GM19395 (cell line): ENCODE measurements around the gene NCK1.
"Not testable (repeated sequence)": the region's sequence is repeated elsewhere in the genome, so short reads cannot be mapped to it uniquely, and the experiment has no call there.

Source experiments
- ATAC-seq: cut with Tn5 transposase; IDR thresholded peaks from one replicate; pipeline ENCODE4 v1.9.1; 2021; ENCODE audit warnings: mild to moderate bottlenecking, moderate library complexity; ENCODE audit not compliant: unreplicated experiment

The NCK1 gene

DNA sequence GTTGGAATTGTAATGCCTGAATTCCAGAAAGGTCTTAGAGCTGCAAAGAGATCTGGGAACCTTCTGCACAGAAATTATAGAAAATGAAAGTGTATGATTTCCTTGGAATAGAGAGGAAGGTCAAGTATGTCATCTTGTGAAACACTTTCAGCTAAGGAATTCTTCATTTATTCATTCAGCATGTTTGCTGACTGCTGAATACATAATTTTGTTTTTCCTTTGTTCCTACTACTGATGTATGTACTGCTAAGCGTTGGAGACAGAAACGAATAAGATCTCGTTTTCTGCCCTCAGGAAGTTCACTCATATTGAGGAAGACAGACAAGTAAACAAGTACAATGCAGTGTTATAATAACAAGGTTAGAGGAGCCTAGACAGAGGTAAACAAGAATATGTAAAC is 81.4 kb downstream of the NCK1 start:
- no peak for ATAC-seq

DNA sequence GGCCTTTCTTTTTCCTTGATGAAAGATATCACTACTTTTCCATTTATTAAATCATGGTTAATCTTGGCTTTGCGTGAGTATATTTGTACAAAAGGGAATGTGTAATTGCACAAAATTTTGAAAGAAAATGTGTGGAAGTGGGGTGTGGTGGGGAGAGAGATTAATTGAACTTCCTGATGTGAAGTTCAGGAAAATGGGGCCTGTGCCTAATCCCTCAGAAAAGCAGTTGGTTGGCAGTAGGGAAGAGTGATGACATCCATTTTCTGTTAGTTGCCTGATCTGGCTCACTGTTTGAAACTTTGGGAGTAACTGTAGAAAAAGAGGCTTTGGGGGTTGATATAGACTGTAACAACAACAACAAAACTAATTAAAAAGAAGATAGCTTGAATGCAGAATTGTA is 85.0 kb downstream of the NCK1 start:
- ATAC-seq: no peak

DNA sequence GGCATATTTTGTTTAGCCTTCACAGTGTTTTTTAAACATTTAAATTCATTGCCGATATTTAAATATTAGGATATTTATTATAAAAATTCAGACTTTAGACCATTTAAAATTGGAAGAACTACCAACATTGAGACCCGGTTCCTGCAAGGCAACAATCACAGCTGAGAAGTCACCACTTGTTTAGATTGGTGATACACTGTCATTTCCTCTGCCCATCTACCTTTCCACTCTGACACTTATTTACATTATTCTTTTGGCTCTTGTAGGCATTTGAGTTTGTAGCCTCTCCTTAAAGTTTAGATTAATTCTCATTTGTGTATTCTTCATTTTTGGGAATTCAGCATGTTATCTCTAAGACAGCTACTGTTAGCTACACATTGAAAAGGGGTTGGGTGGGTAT is 85.5 kb downstream of the NCK1 start:
- ATAC-seq: no peak

DNA sequence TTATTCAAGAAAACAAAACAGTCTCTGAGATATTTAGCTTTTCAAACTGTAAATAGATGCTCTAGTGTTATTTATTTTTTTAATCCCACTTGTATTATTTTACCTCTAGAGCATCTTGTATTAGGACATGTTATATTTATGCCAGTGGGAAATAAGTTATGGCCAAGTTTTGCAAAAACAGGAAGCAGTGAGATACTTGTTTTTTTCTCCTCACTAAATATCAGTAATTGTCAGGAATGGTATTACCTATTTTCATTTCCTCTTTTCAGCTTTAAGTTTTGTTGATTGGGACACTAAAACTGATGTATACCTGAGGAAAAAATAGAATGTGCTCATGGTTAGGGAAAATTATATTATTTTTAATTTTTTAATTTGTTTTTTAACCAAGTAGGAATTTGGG is 87.1 kb downstream of the NCK1 start:
- ATAC-seq: no peak

DNA sequence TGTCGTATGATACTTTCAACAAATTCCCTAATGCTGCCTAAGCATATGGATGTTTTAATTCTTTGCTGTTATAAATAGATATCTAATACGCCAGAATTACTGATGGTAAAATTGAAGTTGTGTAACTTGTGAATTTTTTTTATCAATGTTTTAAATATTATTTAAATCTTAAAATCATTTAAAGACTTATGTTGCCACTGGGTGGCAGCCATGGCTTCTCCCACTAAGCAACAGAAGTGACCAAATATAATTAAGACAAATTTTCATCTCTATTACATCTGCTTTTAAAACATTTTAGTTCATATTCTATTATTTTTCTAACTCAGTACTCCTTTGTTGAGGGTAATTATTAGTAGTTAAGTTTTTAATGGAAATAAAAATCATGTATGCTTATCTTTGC is 87.7 kb downstream of the NCK1 start:
- ATAC-seq: no peak

DNA sequence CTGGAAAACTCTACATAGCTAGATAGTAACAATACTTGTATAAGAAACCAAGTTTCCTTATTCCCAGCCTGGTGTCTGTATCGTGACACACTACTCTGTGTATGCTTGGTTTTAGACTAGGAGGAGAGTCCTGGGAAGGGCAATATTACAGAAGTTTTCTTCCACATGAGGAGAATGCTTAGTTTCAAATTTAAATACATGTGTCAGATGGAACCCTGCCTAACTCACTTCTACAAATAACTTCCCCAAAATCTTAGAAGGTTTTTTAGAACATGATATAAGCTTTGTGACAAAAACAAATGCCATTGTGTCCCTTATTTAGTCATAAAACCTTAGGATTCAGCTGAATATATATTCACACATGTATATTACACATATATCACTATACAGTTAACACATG is 88.6 kb downstream of the NCK1 start:
- no peak for ATAC-seq

DNA sequence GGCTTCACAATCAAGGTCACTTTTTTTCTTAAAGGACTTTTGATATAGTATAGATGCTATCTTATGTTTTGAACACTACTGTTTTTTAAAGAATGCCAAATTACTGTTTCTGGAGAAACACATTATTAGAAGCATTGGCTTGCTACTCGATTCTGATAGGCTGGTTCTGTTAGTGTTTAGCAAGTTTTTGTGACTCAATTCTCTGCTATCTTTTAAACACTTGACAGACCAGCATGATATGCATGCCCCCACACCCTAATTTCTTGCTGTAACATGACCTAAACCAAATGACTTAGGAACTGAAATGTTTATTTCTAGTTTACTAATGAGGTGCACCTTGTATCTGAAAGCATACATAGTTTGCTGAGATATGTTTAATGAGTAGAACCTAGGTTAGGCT is 90.3 kb downstream of the NCK1 start:
- no peak for ATAC-seq

DNA sequence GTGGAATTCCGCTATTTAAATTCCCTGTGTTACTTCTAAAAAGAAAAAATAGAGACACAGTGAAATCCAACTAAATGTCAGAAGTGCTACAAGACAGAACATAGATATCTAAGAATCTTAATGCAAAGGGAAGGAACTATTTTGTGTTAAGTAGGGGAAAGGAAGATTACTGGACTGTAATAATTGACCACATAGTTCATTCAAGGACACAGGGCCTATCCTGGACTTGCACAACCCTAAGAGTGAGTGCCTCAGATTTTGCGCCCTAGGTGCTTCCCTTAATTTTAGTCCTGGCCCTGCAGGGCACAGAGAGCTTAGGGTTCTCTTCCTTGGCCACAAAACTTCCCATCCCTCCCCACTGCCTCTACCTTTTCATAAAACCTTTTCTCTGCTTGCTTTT is 92.2 kb downstream of the NCK1 start:
- ATAC-seq: no peak

DNA sequence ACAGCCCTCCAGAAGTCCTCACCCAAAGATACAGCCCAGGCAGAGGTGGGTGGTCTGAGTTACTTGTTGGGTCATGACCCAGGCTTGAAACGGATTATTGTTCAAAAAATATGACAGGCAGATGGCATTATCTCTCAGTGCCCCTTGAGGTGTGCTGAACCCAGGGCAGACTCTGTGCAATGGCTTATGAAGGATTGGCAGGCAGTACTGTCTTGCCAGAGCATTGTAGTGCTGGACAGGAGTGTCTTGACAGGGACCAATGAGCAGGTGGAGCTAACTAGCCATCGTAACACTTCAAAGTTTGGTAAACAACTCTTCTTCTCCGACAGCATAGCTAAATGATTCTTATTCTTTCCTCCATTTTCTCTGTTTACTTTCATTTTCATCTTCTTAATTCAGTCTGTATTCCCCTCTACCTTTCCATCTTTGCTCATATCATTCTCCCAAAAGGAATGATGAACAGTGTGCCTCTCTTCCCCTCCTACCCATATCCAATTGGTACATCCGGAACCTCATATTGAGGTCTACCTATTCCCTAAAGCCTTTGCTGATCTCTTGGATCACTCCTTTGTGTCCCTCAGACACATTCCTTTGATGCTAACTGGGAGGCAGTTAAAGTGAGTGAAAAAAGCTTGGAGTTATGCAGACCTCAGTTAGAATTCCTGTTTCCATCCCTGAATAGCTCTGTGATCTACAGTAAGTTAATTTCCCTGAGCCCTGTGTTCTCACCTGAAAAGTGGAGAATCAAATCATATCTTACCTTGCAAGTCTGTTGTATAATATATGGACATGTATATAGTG is 93.2 kb downstream of the NCK1 start:
- ATAC-seq: no peak

DNA sequence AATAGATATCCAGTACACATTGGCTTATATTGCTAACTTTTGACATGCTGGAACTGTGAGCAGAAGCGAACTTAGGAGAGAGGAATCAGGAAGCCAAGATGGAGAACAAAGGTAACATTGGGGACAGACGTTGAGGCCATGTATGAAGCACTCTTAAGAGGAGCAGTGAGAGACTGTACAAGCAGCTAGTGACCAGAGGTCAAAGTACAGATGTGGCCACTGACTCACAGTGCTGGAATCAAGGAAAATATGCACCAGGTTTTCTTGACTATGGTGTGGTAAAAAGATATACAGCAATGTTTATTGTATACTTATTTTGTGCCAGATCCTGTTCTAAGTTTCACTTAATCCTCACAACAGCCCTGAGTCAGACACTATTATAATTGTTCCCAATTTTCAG is 93.8 kb downstream of the NCK1 start:
- no peak for ATAC-seq

DNA sequence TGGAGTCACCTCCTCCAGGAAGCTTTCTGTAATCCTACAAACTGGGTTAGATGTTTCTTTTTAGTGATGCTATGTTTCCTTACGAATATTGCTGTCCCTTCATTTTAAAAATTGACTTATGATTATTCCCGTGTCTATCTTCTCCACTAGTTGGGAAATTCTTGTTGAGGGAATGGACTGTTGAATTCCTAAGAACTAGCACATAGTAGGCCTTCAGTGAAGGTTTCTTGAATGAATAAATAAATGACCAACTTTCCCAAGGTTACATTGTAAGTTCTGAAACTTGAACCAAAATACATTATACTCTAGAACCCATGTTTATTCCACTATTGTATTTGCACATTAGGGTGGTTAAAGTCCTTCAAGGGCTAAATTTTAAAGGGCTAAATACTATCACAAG is 95.0 kb downstream of the NCK1 start:
- no peak for ATAC-seq

DNA sequence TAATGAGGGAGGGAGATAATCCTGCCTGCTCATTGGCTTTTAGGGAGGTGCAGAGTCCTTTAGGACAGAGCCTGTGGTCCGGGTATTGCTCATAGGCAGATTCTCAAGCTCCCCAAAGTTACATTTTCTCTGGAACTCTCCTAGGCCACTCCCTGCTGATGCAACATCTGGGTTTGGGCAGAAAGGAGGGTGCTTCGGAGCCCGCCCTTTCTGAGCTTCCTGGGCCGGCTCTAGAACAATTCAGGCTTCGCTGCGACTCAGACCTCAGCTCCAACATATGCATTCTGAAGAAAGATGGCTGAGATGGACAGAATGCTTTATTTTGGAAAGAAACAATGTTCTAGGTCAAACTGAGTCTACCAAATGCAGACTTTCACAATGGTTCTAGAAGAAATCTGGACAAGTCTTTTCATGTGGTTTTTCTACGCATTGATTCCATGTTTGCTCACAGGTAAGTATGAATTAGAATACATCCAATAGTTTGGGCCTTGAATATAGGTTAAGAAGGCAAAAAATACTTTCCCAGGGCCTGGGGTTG is 95.8 kb downstream of the NCK1 start, which contains the start of gene IL20RB:
Gene IL20RB (plus strand): TSS at position 233 of the 538 bp plus-strand sequence. CDS start 131 bp downstream, at position 364.
- no peak for ATAC-seq

DNA sequence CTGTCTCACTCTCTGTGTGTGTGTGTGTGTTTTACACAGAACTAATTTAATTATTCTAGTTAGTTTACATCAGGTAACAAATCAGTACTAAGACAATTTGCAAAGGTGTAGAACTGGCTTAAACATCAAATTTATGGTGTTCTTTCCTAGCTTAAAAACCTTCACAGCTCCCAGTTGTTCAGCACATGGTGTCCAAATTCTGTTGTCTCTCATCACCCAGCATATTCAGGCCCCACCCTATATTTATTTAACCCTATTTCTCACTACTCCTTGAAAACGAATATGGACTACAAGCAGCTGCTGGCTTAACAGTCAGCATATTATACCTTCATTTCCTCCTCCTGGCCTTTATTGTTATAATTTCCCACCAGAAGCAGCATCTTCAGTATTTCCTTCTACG is 96.9 kb downstream of the NCK1 start:
- ATAC-seq: no peak

DNA sequence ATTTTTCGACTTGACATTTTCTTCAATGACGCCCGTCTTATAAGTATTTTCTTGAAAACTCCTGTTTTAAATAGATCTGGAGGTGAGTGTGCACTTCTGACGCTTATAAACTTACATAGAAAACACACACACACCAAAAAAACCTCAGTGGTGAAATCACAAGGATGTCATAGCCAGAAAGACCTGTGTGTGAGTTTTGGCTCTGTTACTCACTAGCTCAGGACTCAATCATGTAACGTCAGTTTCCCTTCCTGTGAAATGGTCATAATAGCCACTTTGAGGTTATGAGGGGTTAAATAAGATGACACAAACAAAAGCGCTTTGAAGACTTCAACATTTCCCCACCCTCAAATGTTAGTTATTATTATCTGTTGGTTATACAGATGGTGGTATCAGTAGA is 97.6 kb downstream of the NCK1 start:
- no peak for ATAC-seq

DNA sequence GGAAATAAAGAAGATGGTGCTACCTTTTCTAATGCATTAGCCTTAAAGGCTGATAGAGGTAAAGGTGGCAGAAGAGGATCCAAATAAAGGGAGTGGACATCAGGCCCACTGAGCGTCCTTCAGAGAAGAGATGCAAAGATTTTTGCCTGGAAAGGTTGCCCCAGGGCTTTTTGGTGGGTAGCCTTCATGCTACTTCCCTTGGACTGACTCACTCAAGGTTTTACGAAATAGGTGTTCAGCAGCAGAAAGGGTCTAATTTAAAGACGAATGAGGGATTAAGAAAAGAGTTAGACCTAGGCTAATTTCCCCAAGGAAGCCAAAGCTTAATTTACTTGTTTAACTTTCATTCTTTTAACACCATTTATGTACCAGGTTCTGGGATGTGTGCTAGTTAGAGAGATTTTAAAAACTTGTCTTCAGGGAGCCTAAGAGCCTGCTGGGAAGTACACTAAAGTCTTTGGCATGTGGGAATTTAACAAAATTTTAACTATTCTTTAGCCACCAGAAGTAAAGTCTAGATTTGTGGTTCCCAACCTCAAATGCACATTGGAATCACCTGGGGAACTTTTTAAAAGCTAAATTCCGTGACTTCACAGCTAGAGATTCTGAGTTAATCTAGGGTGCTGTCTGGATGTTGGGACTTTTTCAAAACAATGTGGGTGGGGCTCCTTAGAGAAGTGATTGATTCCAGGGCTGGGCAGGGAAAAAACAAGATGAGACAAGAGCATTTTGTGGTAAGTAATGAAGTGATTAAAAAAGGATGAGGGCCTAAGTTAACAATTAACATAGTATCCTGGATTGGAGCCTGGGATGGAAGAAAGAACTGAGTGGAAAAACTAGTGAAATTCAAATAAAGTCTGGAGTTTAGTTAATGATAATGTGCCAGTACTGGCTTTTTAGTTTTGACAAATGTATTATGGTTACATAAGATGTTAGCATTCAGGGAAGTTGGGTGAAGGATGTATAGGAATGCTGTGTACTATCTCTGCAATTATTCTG is 99.1 kb downstream of the NCK1 start:
- no peak for ATAC-seq

DNA sequence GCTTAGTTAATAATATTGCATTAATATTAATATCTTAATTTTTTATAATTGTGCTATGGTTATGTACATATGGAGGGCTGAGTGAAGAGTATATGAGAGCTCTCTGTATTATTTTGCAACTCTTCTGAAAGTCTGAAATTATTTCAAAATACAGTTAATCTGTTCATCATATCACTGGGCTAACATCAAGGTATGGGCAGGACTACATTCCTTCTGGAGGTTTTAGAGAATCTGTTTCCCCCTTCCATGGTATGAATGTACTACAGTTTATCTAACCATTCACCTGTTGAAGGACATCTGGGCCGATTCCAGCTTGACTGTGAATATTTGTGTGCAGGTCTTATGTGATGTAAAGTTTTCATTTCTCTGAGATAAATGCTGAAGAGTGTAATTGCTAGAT is 100.9 kb downstream of the NCK1 start:
- no peak for ATAC-seq

DNA sequence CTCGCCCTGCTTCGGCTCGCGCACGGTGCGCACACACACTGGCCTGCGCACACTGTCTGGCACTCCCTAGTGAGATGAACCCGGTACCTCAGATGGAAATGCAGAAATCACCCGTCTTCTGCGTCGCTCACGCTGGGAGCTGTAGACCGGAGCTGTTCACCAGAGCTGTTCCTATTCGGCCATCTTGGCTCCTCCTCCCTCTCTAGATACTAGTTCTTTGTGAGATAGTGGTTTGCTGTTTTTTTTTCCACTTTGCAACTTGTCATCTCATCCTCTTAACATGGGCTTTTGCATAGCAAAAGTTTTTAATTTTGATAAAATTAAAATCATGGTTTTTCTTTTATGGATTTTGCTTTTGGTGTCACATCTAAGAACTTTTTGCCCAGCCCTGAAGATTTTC is 107.5 kb downstream of the NCK1 start:
- not testable (repeated sequence) for ATAC-seq

DNA sequence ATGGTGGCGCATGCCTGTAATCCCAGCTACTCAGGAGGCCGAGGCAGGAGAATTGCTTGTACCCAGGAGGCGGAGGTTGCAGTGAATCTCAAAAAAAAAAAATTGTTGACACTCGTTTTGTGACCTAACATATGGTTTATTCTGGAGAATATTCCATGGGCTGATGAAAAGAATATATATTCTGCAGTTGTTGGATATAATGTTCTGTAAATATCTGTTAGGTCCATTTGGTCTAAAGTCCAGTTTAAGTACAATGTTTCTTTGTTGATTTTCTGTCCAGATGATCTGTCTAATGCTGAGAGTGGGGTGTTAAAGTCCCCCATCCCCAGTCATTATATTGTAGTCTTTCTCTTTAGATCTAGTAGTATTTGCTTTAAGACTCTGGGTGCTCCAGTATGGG is 111.3 kb downstream of the NCK1 start:
- no peak for ATAC-seq

DNA sequence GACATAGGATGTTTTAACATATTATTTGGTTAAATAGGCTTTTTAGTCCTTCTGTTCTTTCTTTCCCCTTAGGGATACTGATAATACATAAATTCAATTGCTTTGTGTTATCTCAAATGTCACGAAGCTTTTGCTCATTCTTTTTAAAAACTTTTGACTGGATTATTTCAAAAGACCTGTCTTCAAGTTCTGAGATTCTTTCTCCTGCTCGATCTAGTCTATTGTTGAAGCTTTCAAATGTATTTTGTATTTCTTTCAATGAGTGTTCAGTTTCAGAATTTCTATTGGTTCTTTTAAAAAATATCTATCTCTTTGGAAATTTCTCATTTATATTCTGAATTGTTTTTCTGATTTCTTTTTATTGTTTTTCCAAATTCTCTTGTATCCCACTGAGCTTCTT is 112.7 kb downstream of the NCK1 start:
- no peak for ATAC-seq

DNA sequence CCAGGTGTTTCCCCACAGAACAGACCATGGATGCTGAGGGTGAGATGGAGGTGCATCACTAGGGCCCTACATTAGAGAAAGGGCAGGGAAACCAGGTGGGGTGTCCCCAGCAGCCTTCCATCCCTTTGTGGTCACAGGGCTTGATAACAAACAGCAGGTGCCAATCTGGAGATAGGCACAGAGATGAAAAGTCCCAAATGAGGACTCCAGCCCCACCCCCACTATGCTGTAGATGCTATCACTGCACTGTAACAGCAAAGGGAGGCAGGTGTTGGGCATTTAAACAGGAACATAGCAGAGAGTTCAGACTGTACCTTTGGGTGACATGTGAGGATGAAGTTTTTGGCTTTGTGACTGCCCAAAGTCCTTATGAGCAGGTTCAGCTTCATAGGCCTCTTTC is 117.2 kb downstream of the NCK1 start:
- no peak for ATAC-seq

DNA sequence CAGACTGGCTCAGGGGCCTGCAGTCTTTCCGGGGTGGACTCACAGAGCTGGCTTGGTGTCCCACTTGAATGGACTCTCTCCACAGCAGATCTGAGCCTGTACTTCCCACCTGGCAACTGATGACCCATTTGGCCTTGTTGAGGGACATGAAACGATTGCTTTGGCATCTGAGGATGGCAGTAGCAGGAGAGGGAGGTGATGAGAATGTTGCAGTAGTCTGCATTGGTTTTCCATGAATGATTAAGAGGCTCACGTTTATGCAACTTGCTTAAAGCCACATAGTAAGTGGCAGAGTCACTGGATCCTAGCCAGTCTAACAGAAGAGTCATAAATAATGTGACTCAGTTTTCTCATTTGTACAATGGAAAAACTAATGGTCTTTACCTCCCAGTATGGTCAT is 117.7 kb downstream of the NCK1 start:
- ATAC-seq: no peak

DNA sequence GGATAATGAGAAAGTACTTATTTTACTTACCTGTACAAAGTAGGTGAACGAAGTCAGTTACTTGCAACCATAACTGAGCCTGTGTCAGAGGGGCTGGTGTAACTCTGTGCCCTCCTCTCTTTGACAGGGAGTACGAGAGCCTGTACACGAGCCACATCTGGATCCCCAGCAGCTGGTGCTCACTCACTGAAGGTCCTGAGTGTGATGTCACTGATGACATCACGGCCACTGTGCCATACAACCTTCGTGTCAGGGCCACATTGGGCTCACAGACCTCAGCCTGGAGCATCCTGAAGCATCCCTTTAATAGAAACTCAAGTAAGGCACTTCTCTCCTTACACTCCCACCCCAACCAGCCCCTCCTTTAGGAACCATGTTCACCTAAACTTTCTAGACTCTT is 120.0 kb downstream of the NCK1 start:
- ATAC-seq: no peak
